Vagina (tissue), 2 donors: ENCODE data around the gene NCAPG. TPM values are rescaled to one million over a fixed set of nuclear protein-coding genes. Genes with fewer than 3 reads are reported as not detected.

ENCODE experiments used
- DNase-seq, 2 donors: peaks; one replicate each; pipeline ENCODE4 v3.0.0-alpha.2; 2017; ENCODE audit errors: extremely low spot score in 2 of 2
- H3K27ac ChIP-seq: fragments of 200-600 bp; sonication (generic); one replicate; pipeline ENCODE4 v1.5.1; 2019
- H3K27me3 ChIP-seq: fragments of 200-600 bp; sonication (generic); one replicate; pipeline ENCODE4 v1.5.1; 2019
- H3K36me3 ChIP-seq, 2 donors: fragments of 200-600 bp; sonication (generic); one replicate each; pipeline ENCODE4 v1.5.1; 2017 to 2019
- H3K4me1 ChIP-seq: fragments of 200-600 bp; sonication (generic); one replicate; pipeline ENCODE4 v1.5.1; 2019
- H3K4me3 ChIP-seq, 2 donors: fragments of 200-600 bp; sonication (generic); 1 replicate in 1 of 2; 2 replicates in 1 of 2; pipeline ENCODE4 v1.5.1; 2016 to 2019
- H3K9me3 ChIP-seq: fragments of 200-600 bp; sonication (generic); one replicate; pipeline ENCODE4 v1.5.1; 2019
- POLR2A ChIP-seq, 2 donors: fragments of 450-650 bp; IDR thresholded peaks; one replicate each; pipeline ENCODE4 v1.6.1; 2017; ENCODE audit warnings: antibody characterized with exemption in 2 of 2, mild to moderate bottlenecking in 2 of 2, moderate library complexity in 2 of 2
- POLR2AphosphoS5 ChIP-seq, 2 donors: sonication (generic); formaldehyde crosslinking; IDR thresholded peaks; one replicate each; pipeline ENCODE4 v1.9.0; 2017; ENCODE audit warnings: antibody characterized with exemption in 2 of 2, mild to moderate bottlenecking in 2 of 2, low read depth in 1 of 2; ENCODE audit not compliant: insufficient read depth in 1 of 2
- intact Hi-C: fragments of 100-400 bp; cut with DNase I; formaldehyde crosslinking; loops from one replicate; pipeline ENCODE4 v1.15.1; 2023
- total RNA-seq: library from RNA; depleted of rRNA; stranded (reverse); fragments of >200 nt; gene quantifications from one replicate; pipeline ENCODE4 v1.2.3, GENCODE V29; 2016
- TF ChIP-seq, protein P1 (sequence below), 3 experiments: fragments of 450-650 bp in 2 of 3; fragments of 200-600 bp in 1 of 3; sonication (generic) in 1 of 3; IDR thresholded peaks; one replicate each; pipeline ENCODE4 v1.5.1; 2017 to 2019; ENCODE audit warnings: antibody characterized with exemption in 3 of 3, mild to moderate bottlenecking in 2 of 3, moderate library complexity in 2 of 3

The NCAPG gene
- total RNA-seq, 1 donor from 2014 or later = 1.5 TPM

GRCh38 chr4:17781300-17782287 lies 29.2 kb upstream of the NCAPG start, which contains the start of gene FAM184B:
TSS of gene FAM184B (minus strand) at chr4:17781621. CDS start at chr4:17781299, 322 bp downstream.
- no peak for DNase-seq
- no peaks in the 10 kb centered on the region for H3K36me3 ChIP-seq
- intact Hi-C loops = no loop called here

GRCh38 chr4:17785858-17786257 lies 24.9 kb upstream of the NCAPG start:
- no peaks in the 10 kb centered on the region for H3K36me3 ChIP-seq
- intact Hi-C loops = no loop called here
- no peak overlapping the region for H3K4me3 ChIP-seq
- no peak for DNase-seq
- no peaks in the 10 kb centered on the region for H3K9me3 ChIP-seq
- TF ChIP-seq POLR2AphosphoS5 (IDR thresholded peaks at IDR 0.05; ENCODE audit: insufficient read depth in 1 of 2, low read depth in 1 of 2) = no peak
- TF ChIP-seq POLR2A (IDR thresholded peaks at IDR 0.05) = no peak
- TF ChIP-seq, protein P1, sequence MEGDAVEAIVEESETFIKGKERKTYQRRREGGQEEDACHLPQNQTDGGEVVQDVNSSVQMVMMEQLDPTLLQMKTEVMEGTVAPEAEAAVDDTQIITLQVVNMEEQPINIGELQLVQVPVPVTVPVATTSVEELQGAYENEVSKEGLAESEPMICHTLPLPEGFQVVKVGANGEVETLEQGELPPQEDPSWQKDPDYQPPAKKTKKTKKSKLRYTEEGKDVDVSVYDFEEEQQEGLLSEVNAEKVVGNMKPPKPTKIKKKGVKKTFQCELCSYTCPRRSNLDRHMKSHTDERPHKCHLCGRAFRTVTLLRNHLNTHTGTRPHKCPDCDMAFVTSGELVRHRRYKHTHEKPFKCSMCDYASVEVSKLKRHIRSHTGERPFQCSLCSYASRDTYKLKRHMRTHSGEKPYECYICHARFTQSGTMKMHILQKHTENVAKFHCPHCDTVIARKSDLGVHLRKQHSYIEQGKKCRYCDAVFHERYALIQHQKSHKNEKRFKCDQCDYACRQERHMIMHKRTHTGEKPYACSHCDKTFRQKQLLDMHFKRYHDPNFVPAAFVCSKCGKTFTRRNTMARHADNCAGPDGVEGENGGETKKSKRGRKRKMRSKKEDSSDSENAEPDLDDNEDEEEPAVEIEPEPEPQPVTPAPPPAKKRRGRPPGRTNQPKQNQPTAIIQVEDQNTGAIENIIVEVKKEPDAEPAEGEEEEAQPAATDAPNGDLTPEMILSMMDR (IDR thresholded peaks at IDR 0.05) = no peak
- no peaks in the 10 kb centered on the region for H3K27me3 ChIP-seq
- no peak overlapping the region for H3K27ac ChIP-seq
- peaks cover 12% of the 10 kb centered on the region for H3K4me1 ChIP-seq

More at GRCh38 chr4:17781300-17782287, 29.2 kb upstream of the NCAPG start, which contains the start of gene FAM184B:
- no peak within 1 kb of the TSS for H3K27ac ChIP-seq
- no peaks in the 10 kb centered on the region for H3K9me3 ChIP-seq
- no peaks in the 10 kb centered on the region for H3K27me3 ChIP-seq
- H3K4me1 ChIP-seq = peaks cover 19% of the 10 kb centered on the region
- TF ChIP-seq POLR2AphosphoS5 (IDR thresholded peaks at IDR 0.05; ENCODE audit: insufficient read depth in 1 of 2, low read depth in 1 of 2) (no peak), POLR2A (IDR thresholded peaks at IDR 0.05) (no peak)
- TF ChIP-seq, protein P1 (IDR thresholded peaks at IDR 0.05) = no peak
- peak within 1 kb of the TSS; percentile 35 for H3K4me3 ChIP-seq

DNA sequence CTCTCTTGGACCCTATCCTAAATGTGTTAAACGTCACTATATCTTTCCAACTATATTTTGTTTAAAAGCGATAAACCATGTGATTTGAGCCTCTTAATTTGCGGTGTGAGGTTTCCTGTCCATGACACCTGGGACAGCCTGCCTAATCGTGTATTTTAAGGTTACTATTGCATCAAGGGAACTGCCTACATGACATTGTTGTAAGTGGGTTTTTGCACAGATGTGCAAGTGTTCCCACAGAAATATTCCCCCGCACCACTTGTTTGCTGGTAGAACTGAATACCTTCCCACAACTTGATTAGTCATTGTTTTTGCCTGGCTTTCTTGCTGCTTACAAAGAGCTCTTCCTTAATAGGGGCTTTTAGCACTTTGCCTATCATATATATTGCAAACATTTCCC lies 24.2 kb upstream of the NCAPG start:
- Histone ChIP-seq H3K36me3 (peaks cover 0 to 3% of the 10 kb centered on the region in 2 donors), H3K27ac (no peak overlapping the region), H3K27me3 (no peaks in the 10 kb centered on the region), H3K4me3 (no peak overlapping the region), H3K4me1 (peaks cover 4% of the 10 kb centered on the region), H3K9me3 (no peaks in the 10 kb centered on the region)
- TF ChIP-seq POLR2AphosphoS5 (IDR thresholded peaks at IDR 0.05; ENCODE audit: insufficient read depth in 1 of 2, low read depth in 1 of 2) (no peak), POLR2A (IDR thresholded peaks at IDR 0.05) (no peak)
- TF ChIP-seq, protein P1 (IDR thresholded peaks at IDR 0.05) = no peak
- no peak for DNase-seq
- intact Hi-C loops = no loop called here

DNA sequence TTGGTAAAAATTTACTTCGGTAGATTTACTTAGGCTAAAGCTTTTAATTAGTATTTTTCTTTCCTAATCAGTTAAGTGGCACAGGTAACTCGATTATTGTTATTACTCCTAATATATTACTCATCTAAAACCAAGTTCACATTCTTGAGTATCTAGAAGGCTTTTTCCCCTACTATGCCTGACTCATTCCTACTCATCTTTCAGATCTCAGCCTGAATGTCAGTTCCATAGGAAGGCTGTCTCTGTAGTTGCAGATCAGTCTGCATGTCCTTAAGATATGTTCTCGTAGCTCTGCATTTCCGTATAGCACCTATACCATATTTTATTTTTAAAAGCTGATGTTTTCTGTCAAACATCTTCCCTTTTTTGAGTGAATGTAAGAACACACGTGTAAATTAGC lies 23.5 kb upstream of the NCAPG start:
- Histone ChIP-seq H3K36me3 (peaks cover 0 to 3% of the 10 kb centered on the region in 2 donors), H3K4me3 (no peak overlapping the region), H3K27me3 (no peaks in the 10 kb centered on the region), H3K9me3 (no peaks in the 10 kb centered on the region), H3K4me1 (no peaks in the 10 kb centered on the region), H3K27ac (no peak overlapping the region)
- intact Hi-C loops = no loop called here
- TF ChIP-seq, protein P1 (IDR thresholded peaks at IDR 0.05) = no peak
- TF ChIP-seq POLR2AphosphoS5 (IDR thresholded peaks at IDR 0.05; ENCODE audit: insufficient read depth in 1 of 2, low read depth in 1 of 2) = no peak
- TF ChIP-seq POLR2A (IDR thresholded peaks at IDR 0.05) = no peak
- no peak for DNase-seq

DNA sequence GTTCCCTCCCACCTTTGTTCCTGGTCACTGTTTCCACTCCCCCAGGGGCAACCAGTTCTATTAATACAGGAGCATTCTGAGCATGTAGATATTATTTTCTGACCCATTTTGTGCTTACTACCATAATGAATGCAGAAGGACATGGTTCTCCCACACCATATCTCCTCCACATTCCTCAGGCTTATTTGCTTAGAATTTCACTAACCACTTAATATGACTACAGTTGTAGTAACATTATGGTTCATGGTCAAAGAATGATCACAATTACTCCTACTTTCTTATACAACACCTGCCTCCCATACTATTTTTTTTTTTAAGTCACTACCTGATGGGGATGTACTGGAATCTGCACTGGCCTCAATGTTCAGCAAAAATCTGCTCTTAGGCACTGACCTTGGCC lies 21.8 kb upstream of the NCAPG start:
- Histone ChIP-seq H3K9me3 (no peaks in the 10 kb centered on the region), H3K4me3 (no peak overlapping the region), H3K27me3 (no peaks in the 10 kb centered on the region), H3K4me1 (no peaks in the 10 kb centered on the region), H3K36me3 (peaks cover 0 to 3% of the 10 kb centered on the region in 2 donors), H3K27ac (no peak overlapping the region)
- TF ChIP-seq POLR2AphosphoS5 (IDR thresholded peaks at IDR 0.05; ENCODE audit: insufficient read depth in 1 of 2, low read depth in 1 of 2) = no peak
- TF ChIP-seq, protein P1 (IDR thresholded peaks at IDR 0.05) = no peak
- TF ChIP-seq POLR2A (IDR thresholded peaks at IDR 0.05) = no peak
- intact Hi-C loops = no loop called here
- DNase-seq = no peak
